Measurements from ENCODE around the gene TLCD4.

The TLCD4 gene

GRCh38 chr1:95122151-95122697 lies 5.1 kb downstream of the TLCD4 start:
- H3K36me3 ChIP-seq (ENCODE audit: control insufficient read depth in 2 of 2, insufficient read depth in 2 of 2, low read length in 2 of 2), result no peaks in the 10 kb centered on the region
- H3K4me3 ChIP-seq (ENCODE audit: low read length in 2 of 2), result no peak overlapping the region
- H3K9me3 ChIP-seq (ENCODE audit: control insufficient read depth in 2 of 2, low read length in 2 of 2), result no peaks in the 10 kb centered on the region
- H3K27me3 ChIP-seq (ENCODE audit: control insufficient read depth in 1 of 2, insufficient read depth in 2 of 2, low read length in 2 of 2), result no peaks in the 10 kb centered on the region
- H3K9ac ChIP-seq (ENCODE audit: low read length in 2 of 2), result no peak overlapping the region
- H3K4me1 ChIP-seq (ENCODE audit: control insufficient read depth, insufficient read depth, low read length), result peaks cover 4% of the 10 kb centered on the region
- H3K27ac ChIP-seq (ENCODE audit: low read length), result no peak overlapping the region

GRCh38 chr1:95124342-95124741 lies 7.2 kb downstream of the TLCD4 start:
- H3K27ac ChIP-seq (ENCODE audit: low read length), result no peak overlapping the region
- H3K9ac ChIP-seq (ENCODE audit: low read length in 2 of 2), result no peak overlapping the region
- no peaks in the 10 kb centered on the region for H3K9me3 ChIP-seq (ENCODE audit: control insufficient read depth in 2 of 2, low read length in 2 of 2)
- H3K4me3 ChIP-seq (ENCODE audit: low read length in 2 of 2), result no peak overlapping the region
- no peaks in the 10 kb centered on the region for H3K27me3 ChIP-seq (ENCODE audit: control insufficient read depth in 1 of 2, insufficient read depth in 2 of 2, low read length in 2 of 2)
- H3K36me3 ChIP-seq (ENCODE audit: control insufficient read depth in 2 of 2, insufficient read depth in 2 of 2, low read length in 2 of 2), result no peaks in the 10 kb centered on the region
- H3K4me1 ChIP-seq (ENCODE audit: control insufficient read depth, insufficient read depth, low read length), result no peaks in the 10 kb centered on the region

DNA sequence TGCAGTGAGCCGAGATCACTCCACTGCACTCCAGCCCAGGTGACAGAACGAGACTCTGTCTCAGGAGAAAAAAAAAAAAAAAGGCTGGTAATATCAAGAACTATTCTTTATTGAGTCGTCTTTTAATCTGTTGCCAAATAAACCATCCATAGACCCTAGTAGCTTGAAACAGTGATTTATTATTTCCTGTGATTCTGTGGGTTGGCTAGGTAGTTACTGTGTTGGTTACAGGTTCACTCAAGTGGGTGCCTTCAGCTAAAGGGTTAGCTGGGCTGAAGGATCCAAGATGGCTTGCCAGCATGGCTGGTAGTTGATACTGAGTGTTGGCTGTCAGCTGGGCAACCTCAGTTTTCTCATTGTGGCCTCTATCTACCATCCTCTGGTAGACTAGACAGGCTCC lies 9.2 kb downstream of the TLCD4 start:
- H3K9me3 ChIP-seq (ENCODE audit: control insufficient read depth in 2 of 2, low read length in 2 of 2), result no peaks in the 10 kb centered on the region
- no peaks in the 10 kb centered on the region for H3K27me3 ChIP-seq (ENCODE audit: control insufficient read depth in 1 of 2, insufficient read depth in 2 of 2, low read length in 2 of 2)
- H3K36me3 ChIP-seq (ENCODE audit: control insufficient read depth in 2 of 2, insufficient read depth in 2 of 2, low read length in 2 of 2), result no peaks in the 10 kb centered on the region
- H3K4me1 ChIP-seq (ENCODE audit: control insufficient read depth, insufficient read depth, low read length), result no peaks in the 10 kb centered on the region
- no peak overlapping the region for H3K27ac ChIP-seq (ENCODE audit: low read length)
- no peak overlapping the region for H3K9ac ChIP-seq (ENCODE audit: low read length in 2 of 2)
- no peak overlapping the region for H3K4me3 ChIP-seq (ENCODE audit: low read length in 2 of 2)

DNA sequence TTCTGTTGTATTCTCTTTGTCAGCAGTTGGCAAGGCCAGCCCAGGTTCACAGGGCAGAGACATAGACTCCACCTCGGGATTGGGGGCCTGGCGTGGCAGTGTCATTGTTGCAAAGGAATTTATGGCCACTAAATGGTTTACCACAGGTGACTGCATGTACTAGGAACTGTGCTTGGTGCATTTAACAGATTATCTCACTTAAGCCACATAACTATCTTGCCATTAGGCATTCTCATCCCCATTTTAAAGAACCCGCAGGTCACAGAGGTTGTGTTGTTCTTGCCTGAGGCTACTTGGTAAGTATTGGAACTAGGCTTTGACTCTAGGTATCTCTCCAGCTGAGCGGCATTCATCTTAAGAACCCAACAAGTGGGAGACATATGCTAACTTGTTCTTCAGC lies 9.7 kb downstream of the TLCD4 start:
- Histone ChIP-seq H3K27me3 (ENCODE audit: control insufficient read depth in 1 of 2, insufficient read depth in 2 of 2, low read length in 2 of 2) (no peaks in the 10 kb centered on the region), H3K4me3 (ENCODE audit: low read length in 2 of 2) (no peak overlapping the region), H3K4me1 (ENCODE audit: control insufficient read depth, insufficient read depth, low read length) (no peaks in the 10 kb centered on the region), H3K9ac (ENCODE audit: low read length in 2 of 2) (no peak overlapping the region), H3K27ac (ENCODE audit: low read length) (no peak overlapping the region), H3K36me3 (ENCODE audit: control insufficient read depth in 2 of 2, insufficient read depth in 2 of 2, low read length in 2 of 2) (no peaks in the 10 kb centered on the region), H3K9me3 (ENCODE audit: control insufficient read depth in 2 of 2, low read length in 2 of 2) (no peaks in the 10 kb centered on the region)

GRCh38 chr1:95127380-95127779 lies 10.2 kb downstream of the TLCD4 start:
- H3K36me3 ChIP-seq (ENCODE audit: control insufficient read depth in 2 of 2, insufficient read depth in 2 of 2, low read length in 2 of 2), result no peaks in the 10 kb centered on the region
- no peak overlapping the region for H3K4me3 ChIP-seq (ENCODE audit: low read length in 2 of 2)
- H3K9ac ChIP-seq (ENCODE audit: low read length in 2 of 2), result no peak overlapping the region
- H3K27ac ChIP-seq (ENCODE audit: low read length), result no peak overlapping the region
- no peaks in the 10 kb centered on the region for H3K9me3 ChIP-seq (ENCODE audit: control insufficient read depth in 2 of 2, low read length in 2 of 2)
- no peaks in the 10 kb centered on the region for H3K4me1 ChIP-seq (ENCODE audit: control insufficient read depth, insufficient read depth, low read length)
- no peaks in the 10 kb centered on the region for H3K27me3 ChIP-seq (ENCODE audit: control insufficient read depth in 1 of 2, insufficient read depth in 2 of 2, low read length in 2 of 2)

DNA sequence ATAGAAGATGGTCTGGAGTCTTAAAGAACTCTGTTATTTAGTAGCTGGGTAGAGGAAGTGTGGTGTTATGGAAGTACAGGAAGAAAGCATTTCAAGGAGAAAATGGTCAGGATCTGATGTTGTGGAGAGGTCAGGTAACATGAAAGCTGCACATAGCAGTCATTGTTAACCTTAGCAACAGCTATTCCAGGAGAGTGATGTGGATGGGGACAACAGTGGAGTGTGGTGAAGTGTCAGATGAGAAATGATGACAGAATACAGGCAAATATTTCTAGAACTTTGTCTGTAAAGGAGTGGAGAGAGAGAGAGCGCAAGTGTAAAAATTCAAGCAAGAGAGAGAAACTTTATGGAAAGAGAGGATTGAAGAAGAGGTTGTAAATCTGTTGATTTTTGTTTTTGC lies 15.6 kb downstream of the TLCD4 start:
- no peaks in the 10 kb centered on the region for H3K27me3 ChIP-seq (ENCODE audit: control insufficient read depth in 1 of 2, insufficient read depth in 2 of 2, low read length in 2 of 2)
- no peaks in the 10 kb centered on the region for H3K9me3 ChIP-seq (ENCODE audit: control insufficient read depth in 2 of 2, low read length in 2 of 2)
- no peak overlapping the region for H3K4me3 ChIP-seq (ENCODE audit: low read length in 2 of 2)
- no peaks in the 10 kb centered on the region for H3K36me3 ChIP-seq (ENCODE audit: control insufficient read depth in 2 of 2, insufficient read depth in 2 of 2, low read length in 2 of 2)
- no peak overlapping the region for H3K27ac ChIP-seq (ENCODE audit: low read length)
- H3K4me1 ChIP-seq (ENCODE audit: control insufficient read depth, insufficient read depth, low read length), result no peaks in the 10 kb centered on the region
- H3K9ac ChIP-seq (ENCODE audit: low read length in 2 of 2), result no peak overlapping the region

GRCh38 chr1:95133687-95134086 lies 16.5 kb downstream of the TLCD4 start:
- Histone ChIP-seq H3K4me1 (ENCODE audit: control insufficient read depth, insufficient read depth, low read length) (no peaks in the 10 kb centered on the region), H3K27ac (ENCODE audit: low read length) (no peak overlapping the region), H3K9ac (ENCODE audit: low read length in 2 of 2) (no peak overlapping the region), H3K36me3 (ENCODE audit: control insufficient read depth in 2 of 2, insufficient read depth in 2 of 2, low read length in 2 of 2) (peaks cover 2 to 4% of the 10 kb centered on the region in 2 donors), H3K9me3 (ENCODE audit: control insufficient read depth in 2 of 2, low read length in 2 of 2) (no peaks in the 10 kb centered on the region), H3K27me3 (ENCODE audit: control insufficient read depth in 1 of 2, insufficient read depth in 2 of 2, low read length in 2 of 2) (no peaks in the 10 kb centered on the region), H3K4me3 (ENCODE audit: low read length in 2 of 2) (no peak overlapping the region)

DNA sequence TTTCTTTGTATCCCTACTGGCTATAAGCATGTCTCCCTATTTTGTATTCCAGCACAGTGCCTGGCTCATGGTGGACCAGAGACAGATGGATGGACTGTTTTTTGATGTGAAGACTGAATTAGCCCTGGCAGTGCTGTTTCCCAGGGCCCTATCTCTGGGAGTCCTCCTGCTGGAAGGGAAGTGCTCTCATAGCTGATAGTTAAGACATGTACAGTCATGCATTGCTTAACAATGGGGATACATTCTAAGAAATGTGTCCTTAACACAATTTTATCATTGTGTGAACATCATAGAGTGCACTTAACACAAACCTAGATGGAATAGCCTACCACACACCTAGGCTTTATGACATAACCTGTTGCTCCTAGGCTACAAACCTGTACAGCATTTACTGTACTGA lies 21.1 kb downstream of the TLCD4 start:
- H3K9me3 ChIP-seq (ENCODE audit: control insufficient read depth in 2 of 2, low read length in 2 of 2), result no peaks in the 10 kb centered on the region
- H3K4me1 ChIP-seq (ENCODE audit: control insufficient read depth, insufficient read depth, low read length), result no peaks in the 10 kb centered on the region

DNA sequence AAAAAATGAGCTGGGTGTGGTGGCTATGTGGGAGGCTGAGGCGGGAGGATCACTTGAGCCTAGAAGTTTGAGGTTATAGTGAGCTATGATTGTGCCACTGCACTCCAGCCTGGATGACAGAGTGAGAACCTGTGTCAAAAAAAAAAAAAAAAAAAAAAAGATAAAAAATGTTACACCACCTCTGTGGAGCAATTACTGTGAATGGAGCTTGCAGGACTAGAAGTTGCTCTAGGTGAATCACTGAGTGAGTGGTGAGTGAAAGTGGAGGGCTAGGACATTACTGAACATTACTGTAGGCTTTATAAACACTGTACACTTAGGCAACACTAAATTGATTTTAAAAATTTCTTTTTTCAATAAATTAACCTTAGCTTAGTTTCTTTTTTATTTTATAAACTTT lies 21.9 kb downstream of the TLCD4 start:
- Histone ChIP-seq H3K4me1 (ENCODE audit: control insufficient read depth, insufficient read depth, low read length) (no peaks in the 10 kb centered on the region), H3K9me3 (ENCODE audit: control insufficient read depth in 2 of 2, low read length in 2 of 2) (no peaks in the 10 kb centered on the region), H3K36me3 (ENCODE audit: control insufficient read depth in 2 of 2, insufficient read depth in 2 of 2, low read length in 2 of 2) (peaks cover 4% of the 10 kb centered on the region in 2 donors), H3K27ac (ENCODE audit: low read length) (no peak overlapping the region), H3K27me3 (ENCODE audit: control insufficient read depth in 1 of 2, insufficient read depth in 2 of 2, low read length in 2 of 2) (no peaks in the 10 kb centered on the region), H3K4me3 (ENCODE audit: low read length in 2 of 2) (no peak overlapping the region), H3K9ac (ENCODE audit: low read length in 2 of 2) (no peak overlapping the region)

More for the DNA sequence above, 21.1 kb downstream of the TLCD4 start:
- H3K36me3 ChIP-seq (ENCODE audit: control insufficient read depth in 2 of 2, insufficient read depth in 2 of 2, low read length in 2 of 2), result peaks cover 4% of the 10 kb centered on the region in 2 donors
- no peaks in the 10 kb centered on the region for H3K27me3 ChIP-seq (ENCODE audit: control insufficient read depth in 1 of 2, insufficient read depth in 2 of 2, low read length in 2 of 2)
- H3K9ac ChIP-seq (ENCODE audit: low read length in 2 of 2), result no peak overlapping the region
- H3K27ac ChIP-seq (ENCODE audit: low read length), result no peak overlapping the region
- H3K4me3 ChIP-seq (ENCODE audit: low read length in 2 of 2), result no peak overlapping the region

DNA sequence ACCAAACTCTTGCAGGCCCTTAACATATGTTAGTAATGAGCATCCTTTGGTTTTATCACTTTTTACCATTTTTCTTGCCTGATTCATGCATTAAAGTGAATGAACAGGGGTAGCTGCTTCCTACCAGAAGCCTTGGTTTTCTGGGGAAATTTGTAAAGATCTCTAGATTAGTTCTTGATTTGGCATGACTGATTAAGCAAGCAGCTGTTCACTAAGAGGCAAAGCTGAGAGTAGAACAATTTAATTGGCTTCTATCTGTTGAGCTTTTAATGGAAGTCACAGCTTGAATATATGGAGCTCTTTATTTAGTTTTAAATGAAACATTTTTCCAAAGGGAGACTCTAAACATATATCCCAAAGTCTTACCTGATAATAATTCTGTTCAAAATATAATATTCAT lies 23.6 kb downstream of the TLCD4 start:
- H3K36me3 ChIP-seq (ENCODE audit: control insufficient read depth in 2 of 2, insufficient read depth in 2 of 2, low read length in 2 of 2), result peaks cover 4% of the 10 kb centered on the region in 2 donors
- H3K9me3 ChIP-seq (ENCODE audit: control insufficient read depth in 2 of 2, low read length in 2 of 2), result no peaks in the 10 kb centered on the region
- no peaks in the 10 kb centered on the region for H3K4me1 ChIP-seq (ENCODE audit: control insufficient read depth, insufficient read depth, low read length)
- no peak overlapping the region for H3K9ac ChIP-seq (ENCODE audit: low read length in 2 of 2)
- no peak overlapping the region for H3K27ac ChIP-seq (ENCODE audit: low read length)
- H3K4me3 ChIP-seq (ENCODE audit: low read length in 2 of 2), result no peak overlapping the region
- H3K27me3 ChIP-seq (ENCODE audit: control insufficient read depth in 1 of 2, insufficient read depth in 2 of 2, low read length in 2 of 2), result no peaks in the 10 kb centered on the region

DNA sequence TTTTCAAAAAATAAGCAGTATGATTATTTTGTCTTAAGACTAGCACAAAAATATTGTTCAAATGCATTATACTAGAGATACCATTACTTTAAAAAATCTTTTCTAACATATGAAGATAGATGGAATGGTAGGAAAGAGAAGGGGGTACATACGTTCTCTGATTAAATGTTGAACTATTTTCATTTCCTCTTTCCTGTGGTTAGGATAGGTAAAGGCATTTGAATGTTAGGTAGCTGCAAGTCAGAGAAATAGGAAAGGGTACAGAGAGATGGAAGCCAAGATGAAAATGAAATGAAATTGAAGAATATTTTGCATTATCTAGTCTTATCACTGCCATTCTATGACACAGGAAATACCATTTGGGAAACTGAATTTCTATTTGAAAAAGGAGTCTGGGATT lies 28.3 kb downstream of the TLCD4 start:
- Histone ChIP-seq H3K36me3 (ENCODE audit: control insufficient read depth in 2 of 2, insufficient read depth in 2 of 2, low read length in 2 of 2) (peaks cover 0 to 3% of the 10 kb centered on the region in 2 donors), H3K9ac (ENCODE audit: low read length in 2 of 2) (no peak overlapping the region), H3K4me3 (ENCODE audit: low read length in 2 of 2) (no peak overlapping the region), H3K27me3 (ENCODE audit: control insufficient read depth in 1 of 2, insufficient read depth in 2 of 2, low read length in 2 of 2) (no peaks in the 10 kb centered on the region), H3K9me3 (ENCODE audit: control insufficient read depth in 2 of 2, low read length in 2 of 2) (no peaks in the 10 kb centered on the region), H3K27ac (ENCODE audit: low read length) (no peak overlapping the region), H3K4me1 (ENCODE audit: control insufficient read depth, insufficient read depth, low read length) (no peaks in the 10 kb centered on the region)
